Neural progenitor cell (in vitro differentiated cells): ENCODE data around the gene GLDN. TPM values are rescaled to one million over a fixed set of nuclear protein-coding genes. Genes with fewer than 3 reads are reported as not detected.

Source experiments
- DNase-seq: peaks from one replicate; pipeline ENCODE4 v3.0.0-alpha.2; 2016; ENCODE audit warnings: low spot score
- H2AFZ ChIP-seq: fragments of 200-600 bp; sonication (generic); replicated peaks from 2 replicates; pipeline ENCODE4 v1.6.1; 2016; ENCODE audit warnings: antibody characterized with exemption
- H3F3A ChIP-seq: fragments of 200-600 bp; sonication (generic); 2 replicates; pipeline ENCODE4 v1.6.1; 2016; ENCODE audit warnings: antibody characterized with exemption, low read depth
- H3K27ac ChIP-seq: fragments of 200-600 bp; sonication (generic); 2 replicates; pipeline ENCODE4 v1.5.1; 2016; ENCODE audit warnings: mild to moderate bottlenecking
- H3K27me3 ChIP-seq: fragments of 200-600 bp; sonication (generic); 2 replicates; pipeline ENCODE4 v1.6.1; 2016; ENCODE audit warnings: mild to moderate bottlenecking, moderate library complexity
- H3K36me3 ChIP-seq: fragments of 200-600 bp; sonication (generic); 2 replicates; pipeline ENCODE4 v1.5.1; 2016
- H3K4me1 ChIP-seq: fragments of 200-600 bp; sonication (generic); 2 replicates; pipeline ENCODE4 v1.6.1; 2016; ENCODE audit warnings: mixed run types
- H3K4me2 ChIP-seq: fragments of 200-600 bp; sonication (generic); 2 replicates; pipeline ENCODE4 v1.6.1; 2016
- H3K4me3 ChIP-seq: fragments of 200-600 bp; sonication (generic); 2 replicates; pipeline ENCODE4 v1.5.1; 2016
- H3K79me2 ChIP-seq: fragments of 200-600 bp; sonication (generic); 2 replicates; pipeline ENCODE4 v1.6.1; 2016; ENCODE audit warnings: low read depth
- H3K9ac ChIP-seq: fragments of 200-600 bp; sonication (generic); 2 replicates; pipeline ENCODE4 v1.6.1; 2016
- H3K9me3 ChIP-seq: fragments of 200-600 bp; sonication (generic); 2 replicates; pipeline ENCODE4 v1.5.1; 2016; ENCODE audit warnings: low read depth
- H4K20me1 ChIP-seq: fragments of 200-600 bp; sonication (generic); 2 replicates; pipeline ENCODE4 v1.6.1; 2016; ENCODE audit warnings: low read depth
- H3K27ac Mint-ChIP-seq: 3 replicates; pipeline ENCODE4 v1.8.0; 2021; ENCODE audit warnings: mixed read lengths
- H3K27me3 Mint-ChIP-seq: 2 replicates; pipeline ENCODE4 v1.8.0; 2022; ENCODE audit warnings: low read depth, mild to moderate bottlenecking, inconsistent platforms, moderate library complexity, mixed read lengths; ENCODE audit not compliant: insufficient read depth
- H3K36me3 Mint-ChIP-seq: 3 replicates; pipeline ENCODE4 v1.8.0; 2021; ENCODE audit warnings: mixed read lengths
- H3K4me1 Mint-ChIP-seq: 3 replicates; pipeline ENCODE4 v1.8.0; 2021; ENCODE audit warnings: mixed read lengths
- H3K4me3 Mint-ChIP-seq: 3 replicates; pipeline ENCODE4 v1.8.0; 2021; ENCODE audit warnings: mild to moderate bottlenecking, moderate library complexity, mixed read lengths
- H3K9me3 Mint-ChIP-seq: 3 replicates; pipeline ENCODE4 v1.8.0; 2020; ENCODE audit warnings: mixed read lengths
- EZH2 ChIP-seq: fragments of 200-600 bp; sonication (generic); IDR thresholded peaks from 2 replicates; pipeline ENCODE4 v1.6.1; 2017; ENCODE audit warnings: antibody characterized with exemption, mild to moderate bottlenecking, moderate library complexity
- EZH2phosphoT487 ChIP-seq: fragments of 200-600 bp; sonication (generic); IDR thresholded peaks from 2 replicates; pipeline ENCODE4 v1.6.1; 2017; ENCODE audit warnings: antibody characterized with exemption
- total RNA-seq: library from RNA; depleted of rRNA; stranded (reverse); fragments of >200 nt; gene quantifications from 2 replicates; pipeline ENCODE4 v1.2.3, GENCODE V29; 2015; ENCODE audit warnings: low replicate concordance
- TF ChIP-seq, protein P1 (sequence below): fragments of 200-600 bp; sonication (generic); IDR thresholded peaks from 2 replicates; pipeline ENCODE4 v1.5.1; 2017; ENCODE audit warnings: antibody characterized with exemption, mild to moderate bottlenecking

GLDN gene
- total RNA-seq, 1 donor from 2014 or later = 5.3 TPM

DNA sequence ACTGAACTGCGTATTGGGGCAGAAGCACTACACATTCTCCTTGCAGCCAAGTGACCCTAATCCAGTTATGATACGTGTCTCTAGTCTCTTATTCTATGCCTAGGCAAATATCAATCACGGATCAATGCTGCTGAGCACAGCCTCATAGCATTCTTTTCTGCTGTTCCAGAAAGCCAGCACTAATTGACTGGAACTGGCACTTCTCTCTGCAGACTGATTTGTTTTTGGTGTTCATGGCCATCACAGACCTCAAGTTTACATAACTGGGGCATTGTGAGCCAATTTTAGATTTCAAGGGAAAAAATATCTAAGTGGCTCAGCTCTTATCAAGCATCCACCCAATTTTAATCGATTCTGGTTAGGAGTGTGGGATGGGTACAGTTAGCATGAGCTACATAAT lies 37.9 kb downstream of the GLDN start:
- Histone ChIP-seq H4K20me1 (no peaks in the 10 kb centered on the region), H3K9me3 (no peaks in the 10 kb centered on the region), H3K4me3 (no peak overlapping the region), H3K27me3 (no peaks in the 10 kb centered on the region), H3K36me3 (no peaks in the 10 kb centered on the region), H3K79me2 (no peaks in the 10 kb centered on the region), H3K9ac (no peak overlapping the region), H3K27ac (no peak overlapping the region), H3F3A (peaks cover 3% of the 10 kb centered on the region), H2AFZ (no peak overlapping the region), H3K4me1 (peaks cover 8% of the 10 kb centered on the region), H3K4me2 (no peak overlapping the region)
- TF ChIP-seq EZH2phosphoT487 (no peak), EZH2 (no peak)
- TF ChIP-seq, protein P1, sequence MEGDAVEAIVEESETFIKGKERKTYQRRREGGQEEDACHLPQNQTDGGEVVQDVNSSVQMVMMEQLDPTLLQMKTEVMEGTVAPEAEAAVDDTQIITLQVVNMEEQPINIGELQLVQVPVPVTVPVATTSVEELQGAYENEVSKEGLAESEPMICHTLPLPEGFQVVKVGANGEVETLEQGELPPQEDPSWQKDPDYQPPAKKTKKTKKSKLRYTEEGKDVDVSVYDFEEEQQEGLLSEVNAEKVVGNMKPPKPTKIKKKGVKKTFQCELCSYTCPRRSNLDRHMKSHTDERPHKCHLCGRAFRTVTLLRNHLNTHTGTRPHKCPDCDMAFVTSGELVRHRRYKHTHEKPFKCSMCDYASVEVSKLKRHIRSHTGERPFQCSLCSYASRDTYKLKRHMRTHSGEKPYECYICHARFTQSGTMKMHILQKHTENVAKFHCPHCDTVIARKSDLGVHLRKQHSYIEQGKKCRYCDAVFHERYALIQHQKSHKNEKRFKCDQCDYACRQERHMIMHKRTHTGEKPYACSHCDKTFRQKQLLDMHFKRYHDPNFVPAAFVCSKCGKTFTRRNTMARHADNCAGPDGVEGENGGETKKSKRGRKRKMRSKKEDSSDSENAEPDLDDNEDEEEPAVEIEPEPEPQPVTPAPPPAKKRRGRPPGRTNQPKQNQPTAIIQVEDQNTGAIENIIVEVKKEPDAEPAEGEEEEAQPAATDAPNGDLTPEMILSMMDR = no peak
- Mint-ChIP-seq H3K4me3 (no peak overlapping the region), H3K27ac (no peak overlapping the region), H3K27me3 (peaks cover 11% of the 10 kb centered on the region), H3K4me1 (peaks cover 2% of the 10 kb centered on the region), H3K9me3 (no peaks in the 10 kb centered on the region), H3K36me3 (no peaks in the 10 kb centered on the region)
- no peak for DNase-seq

DNA sequence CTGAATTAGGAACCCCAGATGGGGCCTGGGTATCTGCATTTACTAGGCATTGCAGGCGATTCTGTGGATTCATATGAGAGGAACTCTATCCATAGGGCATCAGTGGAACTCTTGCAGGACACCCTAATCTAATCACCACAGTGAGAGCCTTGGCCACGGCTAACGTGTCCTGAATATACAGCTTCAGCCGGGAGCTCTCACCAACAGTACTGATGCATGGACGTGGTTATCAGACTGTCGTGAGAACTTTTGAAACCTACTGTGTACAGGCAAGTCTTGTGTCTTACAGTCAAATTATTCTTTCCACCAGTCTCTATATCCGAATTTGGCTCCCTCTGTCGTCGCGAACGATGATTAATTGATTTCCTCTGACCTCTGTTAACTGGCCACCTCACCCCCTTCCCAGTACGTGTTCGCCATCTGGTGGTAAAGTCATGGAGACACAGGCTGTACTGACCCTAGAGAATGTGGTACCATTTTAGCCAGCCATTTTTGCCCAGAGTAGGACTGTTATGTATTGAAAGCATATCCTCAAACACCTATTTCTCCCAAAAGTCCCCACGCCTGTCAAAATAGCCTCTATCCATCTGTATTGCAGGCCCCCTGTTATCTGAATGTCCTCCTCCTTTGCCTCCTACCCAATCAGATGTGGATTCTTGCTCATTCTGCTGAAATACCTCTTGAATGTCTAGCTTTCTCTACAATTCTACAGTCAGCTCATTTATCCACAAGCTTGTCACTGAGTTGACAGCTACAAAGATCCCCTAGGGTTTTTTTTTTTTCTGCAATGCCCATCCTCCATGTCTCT lies 39.7 kb downstream of the GLDN start:
- Histone ChIP-seq H3K79me2 (no peaks in the 10 kb centered on the region), H3K36me3 (no peaks in the 10 kb centered on the region), H3K4me1 (peaks cover 7% of the 10 kb centered on the region), H2AFZ (peak overlapping the region; percentile 70), H3K4me3 (no peak overlapping the region), H4K20me1 (no peaks in the 10 kb centered on the region), H3K27me3 (no peaks in the 10 kb centered on the region), H3K27ac (no peak overlapping the region), H3K9me3 (no peaks in the 10 kb centered on the region), H3K4me2 (no peak overlapping the region), H3F3A (peaks cover 3% of the 10 kb centered on the region), H3K9ac (no peak overlapping the region)
- Mint-ChIP-seq H3K4me3 (no peak overlapping the region), H3K27me3 (peaks cover 7% of the 10 kb centered on the region), H3K9me3 (no peaks in the 10 kb centered on the region), H3K36me3 (no peaks in the 10 kb centered on the region), H3K4me1 (peaks cover 2% of the 10 kb centered on the region), H3K27ac (no peak overlapping the region)
- DNase-seq = peak; percentile 87
- TF ChIP-seq EZH2 (no peak), EZH2phosphoT487 (no peak)
- TF ChIP-seq, protein P1 = peak; percentile 94

DNA sequence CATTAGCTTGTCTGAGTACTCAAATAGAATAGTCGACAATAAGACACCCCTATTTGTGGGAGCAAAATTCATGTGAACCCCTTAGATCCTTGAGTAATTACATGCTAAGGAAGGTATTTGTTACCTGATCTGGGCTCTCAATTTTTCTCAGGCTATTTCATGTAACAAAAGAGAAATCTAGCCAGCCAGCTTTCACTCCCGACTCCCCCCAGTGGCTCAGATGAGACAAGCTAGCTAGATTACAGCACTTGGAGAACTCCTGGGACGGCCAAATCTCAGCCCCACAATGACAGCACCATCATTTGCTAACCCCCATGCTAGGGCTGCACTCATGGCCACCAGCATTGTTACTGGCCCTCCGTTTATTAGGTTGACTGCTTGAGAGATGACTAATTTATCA lies 41.3 kb downstream of the GLDN start:
- Histone ChIP-seq H3K9ac (no peak overlapping the region), H4K20me1 (no peaks in the 10 kb centered on the region), H3K79me2 (no peaks in the 10 kb centered on the region), H3K4me2 (no peak overlapping the region), H3K27ac (no peak overlapping the region), H3K27me3 (no peaks in the 10 kb centered on the region), H3K9me3 (no peaks in the 10 kb centered on the region), H2AFZ (no peak overlapping the region), H3F3A (peaks cover 3% of the 10 kb centered on the region), H3K4me3 (no peak overlapping the region), H3K36me3 (no peaks in the 10 kb centered on the region), H3K4me1 (peaks cover 7% of the 10 kb centered on the region)
- Mint-ChIP-seq H3K36me3 (no peaks in the 10 kb centered on the region), H3K4me3 (no peak overlapping the region), H3K4me1 (peaks cover 2% of the 10 kb centered on the region), H3K27ac (no peak overlapping the region), H3K9me3 (no peaks in the 10 kb centered on the region), H3K27me3 (peaks cover 7% of the 10 kb centered on the region)
- DNase-seq = peak; percentile 68
- no peak for TF ChIP-seq EZH2phosphoT487
- TF ChIP-seq, protein P1 = peak; percentile 61
